Activated CD4-positive, CD25-positive, alpha-beta regulatory T cell treated with anti-CD3 and anti-CD28 coated beads, Interleukin-2, amount 50 U/mL, for 24 hours (primary cell): ENCODE results near the gene CNTNAP2.
A peak's percentile ranks its signal among the peaks of the same experiment; 100 is the strongest.

Experiments used
- ATAC-seq, 2 donors: fragments of 150-1000 bp; cut with Tn5 transposase; one replicate each; pipeline ENCODE4 v1.10.0; 2021; ENCODE audit warnings: mild to moderate bottlenecking in 1 of 2, moderate library complexity in 1 of 2

The CNTNAP2 gene

GRCh38 chr7:147519062-147519461 is 1402.5 kb downstream of the CNTNAP2 start:
- ATAC-seq: no peak

- no peak for ATAC-seq
These were observed 1406.5 kb downstream of the CNTNAP2 start for GRCh38 chr7:147523056-147523455.

GRCh38 chr7:147524726-147525250 is 1408.2 kb downstream of the CNTNAP2 start:
- no peak for ATAC-seq

- ATAC-seq: no peak
These were observed 1408.7 kb downstream of the CNTNAP2 start for GRCh38 chr7:147525325-147525724.

GRCh38 chr7:147535701-147536111 is 1419.1 kb downstream of the CNTNAP2 start:
- ATAC-seq: no peak

- no peak for ATAC-seq
These were observed 1423.1 kb downstream of the CNTNAP2 start for GRCh38 chr7:147539685-147540084.

- ATAC-seq: no peak
These were observed 1424.1 kb downstream of the CNTNAP2 start for GRCh38 chr7:147540743-147541142.

GRCh38 chr7:147541261-147541660 is 1424.7 kb downstream of the CNTNAP2 start:
- ATAC-seq: no peak

GRCh38 chr7:147547252-147547897 is 1430.8 kb downstream of the CNTNAP2 start:
- ATAC-seq: no peak

GRCh38 chr7:147556317-147556716 is 1439.7 kb downstream of the CNTNAP2 start:
- no peak for ATAC-seq

- no peak for ATAC-seq
These were observed 1447.1 kb downstream of the CNTNAP2 start for GRCh38 chr7:147563669-147564068.

GRCh38 chr7:147564786-147565476 is 1448.3 kb downstream of the CNTNAP2 start:
- no peak for ATAC-seq

GRCh38 chr7:147567043-147567442 is 1450.4 kb downstream of the CNTNAP2 start:
- ATAC-seq: no peak

- ATAC-seq: peak in 1 of 2 donors; percentile 13
These were observed 1452.7 kb downstream of the CNTNAP2 start for GRCh38 chr7:147569116-147569913.

- no peak for ATAC-seq
These were observed 1453.8 kb downstream of the CNTNAP2 start for GRCh38 chr7:147570390-147570789.

- ATAC-seq: no peak
These were observed 1455.0 kb downstream of the CNTNAP2 start for GRCh38 chr7:147571436-147572185.

- ATAC-seq: no peak
These were observed 1461.6 kb downstream of the CNTNAP2 start for GRCh38 chr7:147578196-147578595.

- no peak for ATAC-seq
These were observed 1462.5 kb downstream of the CNTNAP2 start for GRCh38 chr7:147579148-147579547.

GRCh38 chr7:147584771-147585193 is 1468.2 kb downstream of the CNTNAP2 start:
- no peak for ATAC-seq

GRCh38 chr7:147586110-147586509 is 1469.5 kb downstream of the CNTNAP2 start:
- ATAC-seq: no peak

GRCh38 chr7:147586526-147586925 is 1469.9 kb downstream of the CNTNAP2 start:
- ATAC-seq: no peak

GRCh38 chr7:147593271-147594057 is 1476.9 kb downstream of the CNTNAP2 start:
- no peak for ATAC-seq
